ENCODE results near the gene TAF3. TPM values are rescaled to one million over a fixed set of nuclear protein-coding genes. Genes with fewer than 3 reads are reported as not detected.

Gene TAF3
- polyA plus RNA-seq, 1 donor (not counting 4 experiments of a cell fraction or from before 2014, with no cell fraction given), result 2.0 TPM

DNA sequence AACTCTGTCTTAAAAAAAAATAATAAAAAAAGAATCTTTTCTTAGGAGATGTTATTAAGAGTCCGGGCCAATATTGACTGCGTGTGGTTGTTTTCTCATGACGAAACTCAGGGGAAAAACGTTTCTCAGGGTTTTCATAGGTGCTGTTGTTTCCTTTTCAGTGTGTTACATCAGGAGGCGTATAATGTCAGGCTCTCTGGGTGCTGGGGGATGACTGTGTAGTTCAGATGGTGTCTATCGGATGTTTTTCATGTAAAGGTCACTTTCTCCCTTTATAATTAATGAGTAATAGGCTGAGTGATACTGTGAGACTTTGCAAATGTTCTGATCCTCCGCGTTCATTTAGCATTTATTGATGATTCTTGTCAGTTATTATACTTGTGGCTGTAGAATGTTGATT lies 84.1 kb downstream of the TAF3 start:
- Histone ChIP-seq H3K36me3 (ENCODE audit: control insufficient read depth in 2 of 2, extremely low read depth in 1 of 2, insufficient read depth in 2 of 2, low read length in 2 of 2) (no peaks in the 10 kb centered on the region), H3K4me2 (ENCODE audit: control insufficient read depth, extremely low read depth, insufficient read depth, low read depth, low read length) (no peak overlapping the region), H3K27me3 (ENCODE audit: control insufficient read depth, extremely low read depth, insufficient read depth, low read length) (no peaks in the 10 kb centered on the region), H4K20me1 (ENCODE audit: control insufficient read depth, extremely low read depth, insufficient read depth, low read length) (no peaks in the 10 kb centered on the region), H3K9me3 (ENCODE audit: control insufficient read depth, low read depth, low read length) (no peaks in the 10 kb centered on the region), H3K9me1 (ENCODE audit: control insufficient read depth, extremely low read depth, insufficient read depth, low read length) (no peaks in the 10 kb centered on the region), H3K4me1 (ENCODE audit: control insufficient read depth, extremely low read depth, insufficient read depth, low read length) (peaks cover 3% of the 10 kb centered on the region), H3K9ac (ENCODE audit: control insufficient read depth, extremely low read depth, insufficient read depth, low read length) (no peak overlapping the region), H3K79me2 (ENCODE audit: control insufficient read depth, insufficient read depth, low read length) (peaks cover 2% of the 10 kb centered on the region), H3K27ac (ENCODE audit: control insufficient read depth, insufficient read depth, low read length) (no peak overlapping the region), H2AFZ (ENCODE audit: control insufficient read depth, low read length) (no peak overlapping the region), H3K4me3 (ENCODE audit: control insufficient read depth in 2 of 3, extremely low read depth in 1 of 3, insufficient read depth in 2 of 3, low read depth in 1 of 3, low read length in 3 of 3) (no peak overlapping the region)
- DNase-seq (ENCODE audit: low read depth, low spot score), result no peak
- dilution Hi-C loops (cut with MboI; ENCODE audit: extremely low pct_ligation_motif_present, low sequenced_read_pairs), result no loop called here
- no peak for TF ChIP-seq EZH2 (IDR thresholded peaks at IDR 0.05; ENCODE audit: low read length)
- TF ChIP-seq, protein P1, sequence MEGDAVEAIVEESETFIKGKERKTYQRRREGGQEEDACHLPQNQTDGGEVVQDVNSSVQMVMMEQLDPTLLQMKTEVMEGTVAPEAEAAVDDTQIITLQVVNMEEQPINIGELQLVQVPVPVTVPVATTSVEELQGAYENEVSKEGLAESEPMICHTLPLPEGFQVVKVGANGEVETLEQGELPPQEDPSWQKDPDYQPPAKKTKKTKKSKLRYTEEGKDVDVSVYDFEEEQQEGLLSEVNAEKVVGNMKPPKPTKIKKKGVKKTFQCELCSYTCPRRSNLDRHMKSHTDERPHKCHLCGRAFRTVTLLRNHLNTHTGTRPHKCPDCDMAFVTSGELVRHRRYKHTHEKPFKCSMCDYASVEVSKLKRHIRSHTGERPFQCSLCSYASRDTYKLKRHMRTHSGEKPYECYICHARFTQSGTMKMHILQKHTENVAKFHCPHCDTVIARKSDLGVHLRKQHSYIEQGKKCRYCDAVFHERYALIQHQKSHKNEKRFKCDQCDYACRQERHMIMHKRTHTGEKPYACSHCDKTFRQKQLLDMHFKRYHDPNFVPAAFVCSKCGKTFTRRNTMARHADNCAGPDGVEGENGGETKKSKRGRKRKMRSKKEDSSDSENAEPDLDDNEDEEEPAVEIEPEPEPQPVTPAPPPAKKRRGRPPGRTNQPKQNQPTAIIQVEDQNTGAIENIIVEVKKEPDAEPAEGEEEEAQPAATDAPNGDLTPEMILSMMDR (optimal IDR thresholded peaks at IDR 0.05 in 1 of 3, IDR thresholded peaks at IDR 0.05 in 1 of 3, conservative IDR thresholded peaks at IDR 0.05 in 1 of 3; ENCODE audit: extremely low read depth in 1 of 3, insufficient read depth in 2 of 3, low read length in 3 of 3), result no peak
- FAIRE-seq, result no peak

DNA sequence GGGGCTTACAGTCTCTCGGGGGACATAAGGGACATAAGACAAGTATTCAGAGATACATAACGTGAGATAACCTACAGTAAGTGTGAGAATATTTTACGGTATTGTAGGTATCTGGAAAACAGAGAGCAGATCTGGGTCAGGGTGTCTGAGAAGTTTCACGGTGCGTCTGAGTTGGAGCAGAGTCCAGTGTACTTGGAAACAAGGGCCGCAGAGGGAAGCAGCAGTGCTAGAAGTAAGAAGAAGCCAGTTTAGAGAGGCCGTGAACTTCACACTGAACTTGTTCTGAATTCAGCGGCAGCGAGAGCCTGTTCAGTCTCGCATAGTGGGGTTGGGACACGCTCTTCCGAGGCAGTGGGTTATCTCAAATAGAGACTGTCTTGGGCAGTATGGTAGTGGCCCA lies 85.5 kb downstream of the TAF3 start:
- H3K27me3 ChIP-seq (ENCODE audit: control insufficient read depth, extremely low read depth, insufficient read depth, low read length), result no peaks in the 10 kb centered on the region
- TF ChIP-seq EZH2 (IDR thresholded peaks at IDR 0.05; ENCODE audit: low read length), result no peak
- TF ChIP-seq, protein P1 (optimal IDR thresholded peaks at IDR 0.05 in 1 of 3, IDR thresholded peaks at IDR 0.05 in 1 of 3, conservative IDR thresholded peaks at IDR 0.05 in 1 of 3; ENCODE audit: extremely low read depth in 1 of 3, insufficient read depth in 2 of 3, low read length in 3 of 3), result no peak
- no peak for FAIRE-seq
- no peaks in the 10 kb centered on the region for H3K9me3 ChIP-seq (ENCODE audit: control insufficient read depth, low read depth, low read length)
- no peaks in the 10 kb centered on the region for H3K9me1 ChIP-seq (ENCODE audit: control insufficient read depth, extremely low read depth, insufficient read depth, low read length)
- H3K27ac ChIP-seq (ENCODE audit: control insufficient read depth, insufficient read depth, low read length), result no peak overlapping the region
- dilution Hi-C loops (cut with MboI; ENCODE audit: extremely low pct_ligation_motif_present, low sequenced_read_pairs), result no loop called here
- DNase-seq (ENCODE audit: low read depth, low spot score), result no peak
- H3K79me2 ChIP-seq (ENCODE audit: control insufficient read depth, insufficient read depth, low read length), result peaks cover 2% of the 10 kb centered on the region
- no peak overlapping the region for H3K4me3 ChIP-seq (ENCODE audit: control insufficient read depth in 2 of 3, extremely low read depth in 1 of 3, insufficient read depth in 2 of 3, low read depth in 1 of 3, low read length in 3 of 3)
- no peaks in the 10 kb centered on the region for H3K36me3 ChIP-seq (ENCODE audit: control insufficient read depth in 2 of 2, extremely low read depth in 1 of 2, insufficient read depth in 2 of 2, low read length in 2 of 2)
- no peak overlapping the region for H2AFZ ChIP-seq (ENCODE audit: control insufficient read depth, low read length)
- H3K4me1 ChIP-seq (ENCODE audit: control insufficient read depth, extremely low read depth, insufficient read depth, low read length), result peaks cover 3% of the 10 kb centered on the region
- no peaks in the 10 kb centered on the region for H4K20me1 ChIP-seq (ENCODE audit: control insufficient read depth, extremely low read depth, insufficient read depth, low read length)
- H3K4me2 ChIP-seq (ENCODE audit: control insufficient read depth, extremely low read depth, insufficient read depth, low read depth, low read length), result no peak overlapping the region
- no peak overlapping the region for H3K9ac ChIP-seq (ENCODE audit: control insufficient read depth, extremely low read depth, insufficient read depth, low read length)

All from keratinocyte (primary cell).